GM18502 (cell line): ENCODE data around the gene WFIKKN1.

ENCODE experiments used
- ATAC-seq: cut with Tn5 transposase; IDR thresholded peaks from one replicate; pipeline ENCODE4 v1.9.1; 2021; ENCODE audit warnings: mild to moderate bottlenecking; ENCODE audit not compliant: unreplicated experiment, poor library complexity

Gene WFIKKN1, protein sequence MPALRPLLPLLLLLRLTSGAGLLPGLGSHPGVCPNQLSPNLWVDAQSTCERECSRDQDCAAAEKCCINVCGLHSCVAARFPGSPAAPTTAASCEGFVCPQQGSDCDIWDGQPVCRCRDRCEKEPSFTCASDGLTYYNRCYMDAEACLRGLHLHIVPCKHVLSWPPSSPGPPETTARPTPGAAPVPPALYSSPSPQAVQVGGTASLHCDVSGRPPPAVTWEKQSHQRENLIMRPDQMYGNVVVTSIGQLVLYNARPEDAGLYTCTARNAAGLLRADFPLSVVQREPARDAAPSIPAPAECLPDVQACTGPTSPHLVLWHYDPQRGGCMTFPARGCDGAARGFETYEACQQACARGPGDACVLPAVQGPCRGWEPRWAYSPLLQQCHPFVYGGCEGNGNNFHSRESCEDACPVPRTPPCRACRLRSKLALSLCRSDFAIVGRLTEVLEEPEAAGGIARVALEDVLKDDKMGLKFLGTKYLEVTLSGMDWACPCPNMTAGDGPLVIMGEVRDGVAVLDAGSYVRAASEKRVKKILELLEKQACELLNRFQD

GRCh38 chr16:630815-631405 lies at the start of gene WFIKKN1:
TSS of gene WFIKKN1 (plus strand) at chr16:630985. CDS start at chr16:631254, 269 bp downstream.
- no peak for ATAC-seq

- ATAC-seq, result no peak
These were observed 48.6 kb upstream of the WFIKKN1 start for GRCh38 chr16:582218-582613.

DNA sequence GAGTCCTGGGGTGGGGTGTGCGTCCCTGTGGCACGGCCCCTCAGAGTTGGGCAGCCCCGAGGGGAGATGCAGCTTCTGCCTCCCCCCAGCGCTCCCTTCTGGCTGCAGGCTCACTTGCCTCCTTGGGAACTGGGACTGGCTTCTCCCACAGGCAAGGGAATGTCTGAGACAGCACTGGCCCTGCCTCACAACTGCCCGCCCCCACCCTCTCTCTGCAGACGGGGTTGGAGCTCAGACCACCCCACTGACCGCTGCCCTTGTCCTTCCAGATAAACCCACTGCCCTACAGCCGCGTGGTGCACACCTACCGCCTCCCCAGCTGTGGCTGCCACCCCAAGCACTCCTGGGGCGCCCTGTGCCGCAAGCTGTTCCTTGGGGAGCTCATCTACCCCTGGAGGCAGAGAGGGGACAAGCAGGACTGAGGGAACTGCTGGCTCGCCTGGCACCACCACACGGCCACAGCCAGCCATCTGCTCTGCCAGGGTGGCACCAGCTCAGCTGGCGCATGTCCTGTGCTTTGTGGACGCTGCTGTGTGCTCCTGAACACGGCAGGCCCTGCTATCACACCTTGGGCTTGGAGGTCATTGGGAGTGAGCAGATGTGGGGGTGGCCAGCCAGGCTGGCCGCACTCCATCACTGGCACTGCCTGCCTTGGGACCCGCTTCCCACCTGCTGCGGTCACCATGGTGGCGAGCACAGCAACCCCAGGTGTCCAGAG lies 48.0 kb upstream of the WFIKKN1 start:
- ATAC-seq, result no peak

DNA sequence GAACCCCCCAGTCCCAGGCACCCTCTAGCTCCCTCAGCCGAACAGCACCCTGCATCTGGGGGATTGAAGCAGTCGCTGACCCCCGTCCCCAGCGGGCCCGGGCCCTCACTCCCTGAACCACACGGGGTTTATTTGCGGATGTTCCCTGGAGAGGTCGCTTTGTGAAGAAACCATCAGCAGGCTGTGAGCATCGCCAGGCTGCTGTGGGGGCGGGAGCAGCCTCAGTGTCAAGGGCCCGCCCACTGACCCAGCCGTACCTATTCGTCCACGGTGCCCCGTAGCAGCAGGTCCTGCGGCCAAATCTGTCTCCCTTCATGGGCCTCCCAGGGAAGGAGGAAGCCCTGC lies 47.3 kb upstream of the WFIKKN1 start:
- no peak for ATAC-seq

GRCh38 chr16:583815-584591 lies 46.8 kb upstream of the WFIKKN1 start:
- ATAC-seq, result no peak

DNA sequence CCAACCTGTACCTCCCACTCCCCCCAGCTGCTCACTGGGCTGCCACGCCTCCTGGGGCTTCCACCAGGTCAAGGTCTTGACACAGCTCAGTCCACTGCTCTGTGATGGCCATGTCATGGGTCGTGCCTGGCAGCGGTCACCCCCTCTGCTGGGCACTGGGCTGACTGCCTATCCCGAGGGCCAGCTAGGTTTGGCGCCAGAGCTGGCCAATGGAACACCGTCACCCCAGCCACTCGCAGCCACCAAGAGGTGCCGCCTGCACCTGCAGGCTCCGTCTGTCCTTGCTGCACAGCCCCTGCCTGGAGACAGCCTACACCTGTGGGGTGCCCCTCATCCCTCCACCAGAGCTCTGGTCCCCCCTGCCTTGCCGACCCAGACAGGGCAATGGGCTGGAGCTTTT lies 45.4 kb upstream of the WFIKKN1 start:
- no peak for ATAC-seq

DNA sequence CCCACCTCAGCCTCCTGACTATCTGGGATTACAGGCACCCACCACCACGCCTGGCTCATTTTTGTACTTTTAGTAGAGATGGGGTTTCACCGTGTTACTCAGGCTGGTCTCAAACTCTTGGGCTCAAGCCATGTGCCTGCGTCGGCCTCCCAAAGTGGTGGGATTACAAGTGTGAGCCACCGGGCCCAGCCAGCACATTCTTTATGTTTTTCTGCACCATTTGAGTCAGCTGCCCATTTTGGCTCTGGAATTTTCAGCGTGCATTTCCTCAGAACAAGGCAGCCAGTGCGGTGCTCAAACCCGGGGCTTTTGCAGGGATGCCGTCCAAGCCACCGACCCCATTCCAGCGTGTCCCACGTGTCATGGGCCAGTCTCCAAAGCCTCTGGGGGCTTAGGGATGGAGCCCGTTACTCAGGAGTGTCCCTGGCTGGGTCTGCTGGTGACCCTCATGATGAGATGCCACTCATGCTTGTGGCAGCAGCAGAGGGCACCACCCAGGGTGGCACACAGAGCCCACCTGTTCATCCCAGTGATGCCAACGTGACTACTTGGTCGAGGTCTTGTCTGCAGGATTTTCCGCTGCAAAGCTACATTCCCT lies 44.6 kb upstream of the WFIKKN1 start:
- ATAC-seq, result no peak

DNA sequence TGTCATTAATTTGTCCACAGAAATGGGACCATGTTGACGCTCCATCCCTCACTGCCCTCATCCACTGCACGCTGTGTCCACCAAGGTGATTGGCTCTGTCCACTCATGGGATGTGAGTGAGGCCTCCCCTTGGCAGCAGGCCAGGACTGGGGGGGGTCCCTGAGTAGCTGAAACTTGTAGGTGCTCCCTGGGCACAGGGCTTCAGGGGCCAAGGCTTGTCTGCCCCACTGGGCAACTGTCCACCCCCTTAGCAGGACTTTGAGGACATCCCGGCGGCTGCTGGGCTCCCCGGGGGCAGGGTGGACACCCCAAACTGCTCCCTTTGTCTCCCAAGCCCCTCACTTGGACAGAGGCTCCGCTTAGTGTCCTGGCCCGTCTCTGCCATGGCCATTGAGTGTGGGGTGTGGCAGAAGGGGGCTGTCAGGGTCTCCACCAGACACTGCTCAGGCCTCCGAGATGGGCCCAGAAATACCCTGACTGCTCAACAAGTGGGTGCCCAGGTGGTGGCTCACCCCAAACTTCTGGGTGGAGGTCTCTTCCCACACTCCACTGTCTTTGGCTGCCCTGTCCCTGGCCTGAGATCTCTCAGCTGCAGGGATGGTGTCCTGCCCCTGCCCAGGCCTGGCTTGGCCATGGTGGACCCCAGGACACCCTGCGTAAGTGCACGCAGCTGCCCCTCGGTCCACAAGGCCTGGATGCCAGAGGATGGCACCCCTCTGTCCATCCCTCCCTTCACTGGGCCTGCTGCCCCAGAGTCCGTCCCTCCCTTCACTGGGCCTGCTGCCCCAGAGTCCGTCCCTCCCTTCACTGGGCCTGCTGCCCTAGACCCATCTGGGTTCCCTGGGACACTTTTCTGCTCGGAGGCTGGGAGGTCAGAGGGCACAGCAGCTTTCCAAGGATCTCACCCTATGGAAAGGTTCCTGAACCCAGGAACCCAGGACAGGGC lies 43.9 kb upstream of the WFIKKN1 start:
- no peak for ATAC-seq

DNA sequence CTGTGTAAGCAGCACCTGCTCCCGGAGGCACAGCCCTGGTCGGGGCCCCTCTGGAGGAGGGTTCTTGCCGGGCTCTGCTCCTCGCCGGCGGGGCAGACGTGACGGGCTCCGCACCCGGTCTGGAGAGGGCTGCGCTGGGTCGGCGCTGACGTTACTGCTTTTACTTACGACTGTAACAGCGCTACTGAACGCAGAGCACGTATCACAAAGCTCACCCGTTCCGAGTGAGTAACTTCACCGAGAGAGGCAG lies 42.2 kb upstream of the WFIKKN1 start:
- no peak for ATAC-seq

- ATAC-seq, result peak; percentile 74
These were observed 41.7 kb upstream of the WFIKKN1 start for GRCh38 chr16:588889-589657.

- peak; percentile 70 for ATAC-seq
These were observed 41.1 kb upstream of the WFIKKN1 start, which contains the start of gene RAB40C for GRCh38 chr16:589658-590187. TSS of gene RAB40C (plus strand) at chr16:590066. CDS start at chr16:590292, 226 bp downstream.

GRCh38 chr16:590188-590814 lies 40.5 kb upstream of the WFIKKN1 start:
- peak; percentile 2 for ATAC-seq

GRCh38 chr16:590815-591200 lies 40.0 kb upstream of the WFIKKN1 start:
- ATAC-seq, result no peak

DNA sequence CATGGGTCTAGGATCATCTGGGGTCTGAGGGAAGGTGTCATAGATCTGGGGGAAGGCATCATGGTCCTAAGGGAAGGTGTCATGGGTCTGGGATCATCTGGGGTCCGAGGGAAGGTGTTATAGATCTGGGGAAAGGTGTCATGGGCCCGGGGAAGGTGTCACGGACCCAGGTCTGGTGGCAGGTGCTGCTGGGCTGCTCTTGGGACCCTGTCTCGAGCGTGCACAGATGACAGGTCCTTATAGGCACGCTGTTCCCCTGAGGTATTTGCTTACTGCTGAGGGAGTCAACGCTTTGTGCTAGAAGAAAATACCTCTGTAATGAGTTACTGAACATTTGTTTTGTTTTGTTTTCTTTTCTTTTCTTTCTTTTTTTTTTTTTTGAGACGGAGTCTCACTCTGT lies 39.6 kb upstream of the WFIKKN1 start:
- no peak for ATAC-seq

- ATAC-seq, result no peak
These were observed 38.8 kb upstream of the WFIKKN1 start for GRCh38 chr16:591892-592517.

DNA sequence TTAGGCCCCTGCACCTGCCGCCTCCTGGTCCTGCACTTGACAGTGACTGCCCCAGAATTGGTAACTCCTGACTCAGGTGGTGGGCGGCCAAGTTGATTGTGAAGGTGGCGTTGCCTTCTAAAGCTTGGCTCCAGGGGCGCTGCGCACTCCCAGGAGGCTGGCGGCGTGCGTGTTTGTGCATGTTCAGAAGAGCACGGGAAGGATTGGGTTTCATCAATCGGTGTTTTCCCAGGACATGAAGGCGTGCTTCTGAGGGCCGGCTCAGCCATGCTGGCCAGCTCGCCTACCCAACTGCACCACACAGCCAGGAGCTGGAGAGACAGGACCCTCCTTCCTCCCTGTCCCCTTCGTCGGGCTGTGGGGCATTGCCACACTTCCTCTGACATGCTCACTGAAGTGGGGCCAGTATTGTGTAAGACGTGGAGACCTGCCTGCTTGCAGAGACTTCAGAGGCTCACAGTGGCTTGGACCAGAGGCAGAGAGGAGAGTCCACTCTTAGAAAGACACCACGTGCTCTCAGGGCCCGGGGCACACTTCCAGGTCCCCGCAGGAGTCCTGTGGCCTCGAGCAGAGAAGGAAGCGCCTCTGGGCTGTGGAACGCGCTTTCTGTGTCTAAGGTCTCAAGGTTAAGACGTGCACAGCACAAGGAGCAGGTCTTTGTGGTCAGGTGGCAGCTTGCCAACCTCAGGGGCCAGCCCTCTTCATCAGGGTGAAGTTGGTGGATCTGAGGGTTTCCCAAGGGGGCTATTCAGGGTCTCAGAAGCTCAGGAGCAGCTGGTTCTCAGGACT lies 38.1 kb upstream of the WFIKKN1 start:
- ATAC-seq, result no peak

DNA sequence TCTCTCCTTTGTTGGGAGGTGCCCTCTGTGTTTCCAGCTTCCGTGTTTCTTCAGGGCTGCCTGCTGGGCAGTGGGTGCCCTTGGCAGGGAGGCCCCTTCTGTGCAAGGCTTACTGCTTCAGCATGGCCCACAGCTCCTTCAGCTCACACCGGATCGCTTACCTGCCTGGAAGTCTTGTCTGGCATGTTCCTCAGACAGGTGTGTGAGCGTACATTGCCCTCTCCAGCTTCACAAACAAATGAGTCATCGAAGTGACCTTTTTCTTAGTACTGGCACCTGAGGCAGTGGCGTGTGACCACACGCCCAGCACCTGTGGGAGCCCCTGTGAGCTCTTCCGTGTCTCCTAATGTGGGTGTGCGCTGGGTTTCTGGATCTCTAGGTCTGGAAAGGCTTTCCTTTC lies 37.4 kb upstream of the WFIKKN1 start:
- no peak for ATAC-seq
